ENCODE results near the gene TMEM245. TPM values are rescaled to one million over a fixed set of nuclear protein-coding genes. Genes with fewer than 3 reads are reported as not detected.
"Not testable (repeated sequence)": the region's sequence is repeated elsewhere in the genome, so short reads cannot be mapped to it uniquely, and the experiment has no call there.

Gene TMEM245
- polyA plus RNA-seq, 3 donors: 57.1 to 88.9 (median 76.0) TPM

- DNase-seq (ENCODE audit: extremely low read depth in 1 of 11, low read depth in 9 of 11, low spot score in 4 of 11): no peak
Observed at GRCh38 chr9:108973895-108974294, 145.9 kb downstream of the TMEM245 start.

- peak in 6 of 11 donors; percentile 13 to 37 (median 25) for DNase-seq (ENCODE audit: extremely low read depth in 1 of 11, low read depth in 9 of 11, low spot score in 4 of 11)
Observed at GRCh38 chr9:108972626-108973209, 147.0 kb downstream of the TMEM245 start.

DNA sequence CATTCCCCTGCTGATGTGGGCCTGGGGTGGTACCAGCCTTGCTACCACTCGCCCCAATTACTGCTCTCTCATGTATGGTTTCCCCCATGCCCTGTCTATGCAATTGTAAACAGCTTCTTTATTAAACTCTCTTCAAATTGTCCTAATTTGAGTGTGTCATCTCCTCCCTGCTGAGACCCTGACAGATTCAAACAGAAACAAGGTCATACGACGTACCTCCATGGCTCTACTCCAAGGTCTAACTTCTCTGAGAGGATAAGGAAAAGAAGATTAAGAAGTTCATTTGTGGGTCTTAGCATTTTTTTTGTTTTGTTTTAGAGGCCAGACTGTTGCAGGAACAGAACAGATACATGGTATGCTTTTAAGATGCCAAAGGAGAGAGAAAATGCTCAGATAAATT lies 147.6 kb downstream of the TMEM245 start:
- no peak for DNase-seq (ENCODE audit: extremely low read depth in 1 of 11, low read depth in 9 of 11, low spot score in 4 of 11)

DNA sequence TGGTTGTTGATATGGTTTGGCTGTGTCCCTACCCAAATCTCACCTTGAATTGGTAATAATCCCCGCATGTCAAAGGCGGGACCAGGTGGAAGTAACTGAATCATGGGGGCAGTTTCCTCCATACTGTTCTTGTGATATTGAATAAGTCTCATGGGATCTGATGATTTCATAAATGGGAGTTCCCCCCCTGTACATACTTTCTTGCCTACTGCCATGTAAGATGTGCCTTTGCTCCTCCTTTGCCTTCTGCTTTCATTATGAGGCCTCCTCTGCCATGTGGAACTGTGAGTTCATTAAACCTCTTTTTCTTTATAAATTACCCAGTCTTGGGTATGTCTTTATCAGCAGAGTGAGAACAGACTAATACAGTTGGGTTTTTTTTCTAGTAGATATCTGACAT lies 148.4 kb downstream of the TMEM245 start:
- not testable (repeated sequence) for DNase-seq (ENCODE audit: extremely low read depth in 1 of 11, low read depth in 9 of 11, low spot score in 4 of 11)

- no peak for DNase-seq (ENCODE audit: extremely low read depth in 1 of 11, low read depth in 9 of 11, low spot score in 4 of 11)
Observed at GRCh38 chr9:108967916-108968315, 151.8 kb downstream of the TMEM245 start.

Other genes starting within 250 kb of the TMEM245 start
- 10 to 100 TPM; 41.6 to 50.8 (median 44.8) TPM for gene ELP1, start 185.8 kb downstream of the TMEM245 start, polyA plus RNA-seq (ENCODE audit: insufficient read length in 3 of 3)
- gene ABITRAM, start 185.5 kb downstream of the TMEM245 start, polyA plus RNA-seq (ENCODE audit: insufficient read length in 3 of 3): 10 to 100 TPM; 30.0 to 35.7 (median 35.5) TPM
- gene CTNNAL1, start 106.4 kb downstream of the TMEM245 start, polyA plus RNA-seq (ENCODE audit: insufficient read length in 3 of 3): 10 to 100 TPM; 54.7 to 68.5 (median 63.8) TPM
- gene FRRS1L, start 47.3 kb upstream of the TMEM245 start, polyA plus RNA-seq (ENCODE audit: insufficient read length in 3 of 3): 1 to 10 TPM; 2.9 to 3.7 (median 3.1) TPM
- 10 to 100 TPM; 10.6 to 15.8 (median 15.7) TPM for gene EPB41L4B, start 201.1 kb upstream of the TMEM245 start, polyA plus RNA-seq (ENCODE audit: insufficient read length in 3 of 3)